GM10248 (cell line): ENCODE data around the gene RHOBTB3.

Experiments used
- CTCF ChIA-PET: fragments of 300-600 bp; sonication (Branson Sonifier 250); formaldehyde crosslinking; extraction: SDS; loops from one replicate; lab custom pipeline; 2021; ENCODE audit warnings: antibody characterized with exemption; lab: Yijun Ruan, JAX
- POLR2A ChIA-PET: fragments of 350-650 bp; sonication (Branson Sonifier 250); formaldehyde crosslinking; extraction: SDS; loops from one replicate; lab custom pipeline; 2020; ENCODE audit warnings: antibody characterized with exemption; lab: Yijun Ruan, JAX
- DNase-seq: peaks from one replicate; pipeline ENCODE4 v3.0.0; 2012; ENCODE audit errors: extremely low spot score
- CTCF ChIP-seq: IDR thresholded peaks from 2 replicates; pipeline ENCODE4 v1.5.1; 2012; ENCODE audit warnings: mild to moderate bottlenecking, low read depth; ENCODE audit errors: extremely low read depth, missing control alignments, control extremely low read depth

The RHOBTB3 gene

GRCh38 chr5:95762652-95763041 is 31.5 kb downstream of the RHOBTB3 start:
- no peak for DNase-seq
- CTCF ChIA-PET = interaction anchor here (0.8 to 2.6 kb wide), 10 partner anchors 9 to 573 kb away, joined by 3 to 16 read pairs (median 4); no protein-coding TSS in a partner anchor

GRCh38 chr5:95763941-95764340 is 32.8 kb downstream of the RHOBTB3 start:
- TF ChIP-seq CTCF = no peak
- CTCF ChIA-PET = interaction anchor here (0.6 to 1.2 kb wide), 2 partner anchors 23 to 476 kb away, joined by 3 read pairs; no protein-coding TSS in a partner anchor
- POLR2A ChIA-PET = interaction anchor here (0.6 kb wide), 1 partner anchor 222 kb away, joined by 4 read pairs; no protein-coding TSS in a partner anchor
- no peak for DNase-seq

More at GRCh38 chr5:95762652-95763041, 31.5 kb downstream of the RHOBTB3 start:
- no peak for TF ChIP-seq CTCF
- POLR2A ChIA-PET = no interaction called here

GRCh38 chr5:95768731-95769130 is 37.6 kb downstream of the RHOBTB3 start:
- ChIA-PET CTCF (interaction anchor here (0.7 to 7.9 kb wide), 6 partner anchors 8 to 76 kb away, joined by 3 to 73 read pairs (median 4); no protein-coding TSS in a partner anchor), POLR2A (no interaction called here)
- no peak for TF ChIP-seq CTCF
- no peak for DNase-seq

- DNase-seq = no peak
- CTCF ChIA-PET = interaction anchor here (1.0 to 7.9 kb wide), 14 partner anchors 8 to 124 kb away, joined by 3 to 73 read pairs (median 4); partner anchors contain the start of gene RFESD
- POLR2A ChIA-PET = no interaction called here
- no peak for TF ChIP-seq CTCF
Measured at GRCh38 chr5:95770830-95771708, 39.9 kb downstream of the RHOBTB3 start.

GRCh38 chr5:95771892-95772291 is 40.8 kb downstream of the RHOBTB3 start:
- CTCF ChIA-PET = interaction anchor here (1.0 to 7.9 kb wide), 6 partner anchors 10 to 101 kb away, joined by 3 to 73 read pairs (median 6); no protein-coding TSS in a partner anchor
- no peak for DNase-seq
- no peak for TF ChIP-seq CTCF
- POLR2A ChIA-PET = no interaction called here

GRCh38 chr5:95773335-95774059 is 42.4 kb downstream of the RHOBTB3 start:
- no peak for TF ChIP-seq CTCF
- CTCF ChIA-PET = interaction anchor here (1.0 to 7.9 kb wide), 3 partner anchors 8 to 128 kb away, joined by 3 to 73 read pairs (median 16); no protein-coding TSS in a partner anchor
- no peak for DNase-seq
- POLR2A ChIA-PET = no interaction called here
